RWPE2 (cell line): Measurements from ENCODE around the gene TSHZ1.

Source experiments
- ATAC-seq: fragments of 200-7000 bp; cut with Tn5 transposase; 3 replicates; pipeline ENCODE4 v1.9.1; 2021; ENCODE audit warnings: low read depth
- DNase-seq: peaks from one replicate; pipeline ENCODE4 v3.0.0-alpha.2; 2020; ENCODE audit warnings: low spot score
- H3K27ac ChIP-seq: fragments of 450-650 bp; 2 replicates; pipeline ENCODE4 v1.5.1; 2017; ENCODE audit warnings: mild to moderate bottlenecking; ENCODE audit not compliant: poor library complexity, severe bottlenecking
- H3K27me3 ChIP-seq: fragments of 250-450 bp; sonication (Bioruptor Pico); 2 replicates; pipeline ENCODE4 v1.5.1; 2021; ENCODE audit warnings: mild to moderate bottlenecking, moderate library complexity; ENCODE audit not compliant: insufficient read depth, poor library complexity, severe bottlenecking
- H3K36me3 ChIP-seq: fragments of 250-450 bp; sonication (Bioruptor Pico); 2 replicates; pipeline ENCODE4 v1.5.1; 2020; ENCODE audit warnings: low read depth, mild to moderate bottlenecking, moderate library complexity
- H3K4me1 ChIP-seq: fragments of 250-450 bp; sonication (Bioruptor Pico); 2 replicates; pipeline ENCODE4 v1.5.1; 2021; ENCODE audit warnings: mild to moderate bottlenecking, moderate library complexity; ENCODE audit not compliant: insufficient read depth, poor library complexity, severe bottlenecking
- H3K4me3 ChIP-seq: fragments of 250-450 bp; sonication (Bioruptor Pico); 2 replicates; pipeline ENCODE4 v1.5.1; 2021; ENCODE audit warnings: mild to moderate bottlenecking, moderate library complexity; ENCODE audit not compliant: severe bottlenecking
- H3K9me3 ChIP-seq: fragments of 250-450 bp; sonication (Bioruptor Pico); 2 replicates; pipeline ENCODE4 v1.5.1; 2021; ENCODE audit warnings: mild to moderate bottlenecking, moderate library complexity; ENCODE audit not compliant: severe bottlenecking
- CTCF ChIP-seq: fragments of 450-650 bp; IDR thresholded peaks from one replicate; pipeline ENCODE4 v1.5.1; 2017; ENCODE audit warnings: mild to moderate bottlenecking, moderate library complexity; ENCODE audit not compliant: poor library complexity, severe bottlenecking

Gene TSHZ1

GRCh38 chr18:75335511-75335910, 124.9 kb downstream of the TSHZ1 start:
- Histone ChIP-seq H3K9me3 (no peaks in the 10 kb centered on the region), H3K27me3 (no peaks in the 10 kb centered on the region), H3K27ac (no peak overlapping the region), H3K4me1 (no peaks in the 10 kb centered on the region), H3K4me3 (no peak overlapping the region), H3K36me3 (no peaks in the 10 kb centered on the region)
- DNase-seq (no peak), ATAC-seq (no peak)
- no peak for TF ChIP-seq CTCF

- ATAC-seq (no peak), DNase-seq (no peak)
- TF ChIP-seq CTCF: no peak
- H3K27ac ChIP-seq: no peak overlapping the region
- H3K9me3 ChIP-seq: no peaks in the 10 kb centered on the region
- H3K4me3 ChIP-seq: no peak overlapping the region
- H3K27me3 ChIP-seq: no peaks in the 10 kb centered on the region
- H3K4me1 ChIP-seq: no peaks in the 10 kb centered on the region
- H3K36me3 ChIP-seq: no peaks in the 10 kb centered on the region
Observed at GRCh38 chr18:75336767-75337166, 126.2 kb downstream of the TSHZ1 start.

- no peaks in the 10 kb centered on the region for H3K27me3 ChIP-seq
- H3K9me3 ChIP-seq: no peaks in the 10 kb centered on the region
- no peaks in the 10 kb centered on the region for H3K4me1 ChIP-seq
- no peak overlapping the region for H3K27ac ChIP-seq
- ATAC-seq (no peak), DNase-seq (no peak)
- no peak overlapping the region for H3K4me3 ChIP-seq
- no peaks in the 10 kb centered on the region for H3K36me3 ChIP-seq
- no peak for TF ChIP-seq CTCF
Observed at GRCh38 chr18:75337348-75337747, 126.8 kb downstream of the TSHZ1 start.

GRCh38 chr18:75338631-75339030, 128.0 kb downstream of the TSHZ1 start:
- no peaks in the 10 kb centered on the region for H3K27me3 ChIP-seq
- no peak for TF ChIP-seq CTCF
- no peak overlapping the region for H3K4me3 ChIP-seq
- no peak for DNase-seq
- no peaks in the 10 kb centered on the region for H3K36me3 ChIP-seq
- no peaks in the 10 kb centered on the region for H3K9me3 ChIP-seq
- no peak overlapping the region for H3K27ac ChIP-seq
- ATAC-seq: no peak
- H3K4me1 ChIP-seq: no peaks in the 10 kb centered on the region
